SK-N-SH treated with all-trans-retinoic acid at 6 μM for 48 hours (cell line): ENCODE measurements around the gene PMEL.

Experiments
- ARNTL ChIP-seq: fragments of 450-650 bp; formaldehyde crosslinking; IDR thresholded peaks from 2 replicates; pipeline ENCODE4 v1.5.0; 2020; ENCODE audit warnings: low read depth, mild to moderate bottlenecking, moderate library complexity, borderline replicate concordance
- BACH2 ChIP-seq: fragments of 250-450 bp; sonication (Bioruptor Pico); IDR thresholded peaks from 2 replicates; pipeline ENCODE4 v1.9.0; 2021; ENCODE audit warnings: mild to moderate bottlenecking, borderline replicate concordance
- CSDC2 ChIP-seq: fragments of 250-450 bp; sonication (Bioruptor Pico); IDR thresholded peaks from 2 replicates; pipeline ENCODE4 v1.5.0; 2020; ENCODE audit warnings: mild to moderate bottlenecking, moderate library complexity
- ESRRG ChIP-seq: fragments of 250-450 bp; sonication (Bioruptor Pico); IDR thresholded peaks from 2 replicates; pipeline ENCODE4 v1.6.1; 2021; ENCODE audit warnings: mild to moderate bottlenecking
- OSR1 ChIP-seq: fragments of 250-450 bp; sonication (Bioruptor Pico); IDR thresholded peaks from 2 replicates; pipeline ENCODE4 v1.8.0; 2022; ENCODE audit warnings: moderate library complexity, mild to moderate bottlenecking, inconsistent platforms
- PATZ1 ChIP-seq: fragments of 250-450 bp; sonication (Bioruptor Pico); IDR thresholded peaks from 2 replicates; pipeline ENCODE4 v1.8.0; 2020; ENCODE audit warnings: mild to moderate bottlenecking, moderate library complexity, borderline replicate concordance
- ZC3H10 ChIP-seq: fragments of 250-450 bp; sonication (Bioruptor Pico); IDR thresholded peaks from 2 replicates; pipeline ENCODE4 v1.5.1; 2021; ENCODE audit warnings: mild to moderate bottlenecking, moderate library complexity
- ZFP30 ChIP-seq: fragments of 450-650 bp; formaldehyde crosslinking; IDR thresholded peaks from 2 replicates; pipeline ENCODE4 v1.5.0; 2022; ENCODE audit warnings: mild to moderate bottlenecking, moderate library complexity
- ZNF70 ChIP-seq: fragments of 450-650 bp; formaldehyde crosslinking; IDR thresholded peaks from 2 replicates; pipeline ENCODE4 v1.5.0; 2020; ENCODE audit warnings: mild to moderate bottlenecking, moderate library complexity

DNA sequence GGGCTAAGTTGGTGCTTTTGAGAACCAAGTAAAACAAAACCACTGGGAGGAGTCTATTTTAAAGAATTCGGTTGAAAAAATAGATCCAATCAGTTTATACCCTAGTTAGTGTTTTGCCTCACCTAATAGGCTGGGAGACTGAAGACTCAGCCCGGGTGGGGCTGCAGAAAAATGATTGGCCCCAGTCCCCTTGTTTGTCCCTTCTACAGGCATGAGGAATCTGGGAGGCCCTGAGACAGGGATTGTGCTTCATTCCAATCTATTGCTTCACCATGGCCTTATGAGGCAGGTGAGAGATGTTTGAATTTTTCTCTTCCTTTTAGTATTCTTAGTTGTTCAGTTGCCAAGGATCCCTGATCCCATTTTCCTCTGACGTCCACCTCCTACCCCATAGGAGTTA lies 6.2 kb upstream of the PMEL start:
- TF ChIP-seq PATZ1 (CRISPR knock-in tag) (no peak), CSDC2 (CRISPR knock-in tag) (no peak), ZFP30 (CRISPR knock-in tag) (no peak), ZNF70 (no peak), ESRRG (CRISPR knock-in tag) (no peak), ZC3H10 (CRISPR knock-in tag) (no peak), ARNTL (no peak), OSR1 (no peak), BACH2 (no peak)
